22Rv1 (cell line): Measurements from ENCODE around the gene LEMD1.

Source experiments
- H3K27ac ChIP-seq: fragments of 450-650 bp; 2 replicates; pipeline ENCODE4 v1.5.1; 2017
- ZFX ChIP-seq: fragments of 450-650 bp; IDR thresholded peaks from 2 replicates; pipeline ENCODE4 v1.6.1; 2017; ENCODE audit warnings: antibody characterized with exemption, borderline replicate concordance
- TF ChIP-seq, protein P1 (sequence below): fragments of 450-650 bp; IDR thresholded peaks from 2 replicates; pipeline ENCODE4 v1.5.1; 2017; ENCODE audit warnings: mild to moderate bottlenecking

The LEMD1 gene

DNA sequence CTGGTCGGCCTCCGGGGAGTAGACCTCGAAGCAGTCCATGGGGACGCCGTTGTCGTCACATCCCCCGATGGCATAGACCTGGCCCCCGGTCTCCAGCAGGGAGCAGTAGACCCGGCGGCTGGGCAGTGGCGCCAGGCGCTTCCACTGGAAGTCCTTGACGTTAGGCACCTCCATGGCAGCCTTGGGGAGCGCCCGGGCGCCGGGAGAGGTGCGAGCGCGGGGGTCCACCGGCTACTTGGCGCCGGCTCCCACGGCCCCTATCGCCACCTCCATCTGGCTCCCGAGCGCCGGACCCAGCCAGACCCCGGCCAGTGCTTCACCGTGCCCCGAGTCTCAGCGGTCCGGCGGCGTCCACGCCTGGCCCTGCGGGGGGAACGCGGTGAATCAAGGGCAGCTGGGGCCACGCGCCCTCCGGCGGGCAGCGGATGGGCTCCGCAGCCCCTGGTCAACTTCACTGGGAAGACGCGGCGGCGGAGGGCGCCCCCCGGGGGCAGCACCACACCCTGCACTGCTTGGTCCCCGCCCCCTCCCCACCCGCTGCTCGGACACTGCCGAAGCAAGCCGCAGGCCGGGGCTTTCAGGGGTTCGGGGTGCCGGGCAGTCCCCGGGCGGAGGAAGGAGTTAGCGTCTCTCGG is 78.3 kb downstream of the LEMD1 start:
- TF ChIP-seq, protein P1, sequence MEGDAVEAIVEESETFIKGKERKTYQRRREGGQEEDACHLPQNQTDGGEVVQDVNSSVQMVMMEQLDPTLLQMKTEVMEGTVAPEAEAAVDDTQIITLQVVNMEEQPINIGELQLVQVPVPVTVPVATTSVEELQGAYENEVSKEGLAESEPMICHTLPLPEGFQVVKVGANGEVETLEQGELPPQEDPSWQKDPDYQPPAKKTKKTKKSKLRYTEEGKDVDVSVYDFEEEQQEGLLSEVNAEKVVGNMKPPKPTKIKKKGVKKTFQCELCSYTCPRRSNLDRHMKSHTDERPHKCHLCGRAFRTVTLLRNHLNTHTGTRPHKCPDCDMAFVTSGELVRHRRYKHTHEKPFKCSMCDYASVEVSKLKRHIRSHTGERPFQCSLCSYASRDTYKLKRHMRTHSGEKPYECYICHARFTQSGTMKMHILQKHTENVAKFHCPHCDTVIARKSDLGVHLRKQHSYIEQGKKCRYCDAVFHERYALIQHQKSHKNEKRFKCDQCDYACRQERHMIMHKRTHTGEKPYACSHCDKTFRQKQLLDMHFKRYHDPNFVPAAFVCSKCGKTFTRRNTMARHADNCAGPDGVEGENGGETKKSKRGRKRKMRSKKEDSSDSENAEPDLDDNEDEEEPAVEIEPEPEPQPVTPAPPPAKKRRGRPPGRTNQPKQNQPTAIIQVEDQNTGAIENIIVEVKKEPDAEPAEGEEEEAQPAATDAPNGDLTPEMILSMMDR, result peak; percentile 68
- TF ChIP-seq ZFX, result no peak
- no peak overlapping the region for H3K27ac ChIP-seq

DNA sequence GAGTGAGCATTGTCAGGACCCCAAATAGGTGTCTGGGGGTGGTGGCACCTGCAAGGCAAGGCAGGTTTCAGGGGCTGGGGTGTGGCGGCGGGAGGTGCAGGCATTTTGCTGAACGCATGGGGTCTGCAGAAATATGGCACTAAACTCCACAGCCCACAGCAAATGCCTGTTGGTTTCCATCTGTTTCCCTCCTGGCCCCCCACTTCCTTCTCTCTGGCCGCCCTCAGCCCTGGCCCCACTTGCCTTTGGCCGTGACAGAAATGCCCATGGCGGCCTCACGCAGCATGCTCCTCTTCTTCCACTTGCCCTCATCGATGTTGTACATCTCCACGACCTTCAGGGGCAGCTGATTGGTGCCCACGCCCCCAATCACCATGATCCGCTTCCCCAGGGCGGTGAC is 78.9 kb downstream of the LEMD1 start:
- TF ChIP-seq ZFX, result no peak
- TF ChIP-seq, protein P1, result no peak
- no peak overlapping the region for H3K27ac ChIP-seq

- no peak overlapping the region for H3K27ac ChIP-seq
- no peak for TF ChIP-seq ZFX
- TF ChIP-seq, protein P1, result no peak
Measured at GRCh38 chr1:205340676-205341075, 81.2 kb downstream of the LEMD1 start.

DNA sequence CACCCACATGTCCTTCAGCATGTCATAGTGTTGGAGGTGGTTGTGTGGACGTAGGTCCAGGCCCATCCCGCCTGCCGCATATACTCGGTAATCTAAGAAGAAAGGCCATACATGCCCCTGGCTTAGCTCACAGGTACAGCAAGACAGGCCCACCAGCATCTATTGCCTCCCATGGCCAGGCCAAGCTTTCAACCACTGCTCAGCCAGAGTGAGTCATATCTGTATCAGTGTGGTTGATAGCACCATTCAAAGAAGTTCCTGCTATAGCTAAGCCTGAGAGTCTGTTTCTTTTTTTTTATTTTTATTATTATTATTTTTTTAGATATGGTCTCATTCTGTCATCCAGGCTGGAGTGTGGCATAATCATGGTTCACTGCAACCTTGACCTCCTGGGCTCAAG is 82.1 kb downstream of the LEMD1 start:
- TF ChIP-seq, protein P1, result no peak
- no peak for TF ChIP-seq ZFX
- no peak overlapping the region for H3K27ac ChIP-seq

GRCh38 chr1:205339197-205339702 is 82.6 kb downstream of the LEMD1 start:
- no peak overlapping the region for H3K27ac ChIP-seq
- TF ChIP-seq, protein P1, result no peak
- TF ChIP-seq ZFX, result no peak

DNA sequence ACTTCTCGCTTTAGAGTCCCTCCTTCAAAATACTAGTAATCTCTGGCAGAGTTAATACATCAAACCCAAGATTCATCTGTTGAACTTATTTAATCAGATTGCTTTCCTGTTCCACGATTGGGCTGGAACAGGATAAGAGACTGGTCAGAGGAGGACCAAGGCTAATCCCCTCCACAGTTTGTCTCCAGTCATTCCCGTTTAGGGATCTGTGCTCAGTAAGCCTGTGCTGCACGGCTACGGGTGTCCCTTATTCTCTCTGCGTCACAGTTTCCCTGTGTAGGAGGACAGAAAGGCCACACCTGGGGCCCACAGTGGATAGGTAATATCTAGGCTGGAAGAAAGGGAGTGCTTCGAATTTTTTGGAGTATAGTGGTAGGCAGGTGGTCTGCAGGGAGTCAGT is 83.8 kb downstream of the LEMD1 start:
- H3K27ac ChIP-seq, result no peak overlapping the region
- TF ChIP-seq, protein P1, result no peak
- TF ChIP-seq ZFX, result no peak

DNA sequence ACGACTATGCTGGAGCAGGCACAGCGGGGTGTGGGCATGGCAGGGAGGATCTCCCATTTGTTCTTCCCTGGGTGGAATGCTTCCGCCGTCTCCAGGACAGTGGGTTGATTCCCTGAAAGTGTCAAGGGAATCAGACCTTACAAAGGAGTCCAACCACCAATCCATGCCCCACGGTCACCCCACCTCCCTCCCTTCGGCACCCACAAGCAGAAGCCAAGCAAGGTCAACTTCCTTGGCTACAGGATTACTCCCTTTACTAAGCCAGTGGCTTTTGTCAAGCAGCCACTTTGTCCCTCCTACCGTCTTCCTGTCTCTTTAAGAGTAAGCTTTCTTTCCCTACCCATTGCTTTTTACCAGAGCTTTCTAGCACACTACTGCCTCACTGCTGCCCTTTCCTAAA is 84.4 kb downstream of the LEMD1 start:
- no peak overlapping the region for H3K27ac ChIP-seq
- TF ChIP-seq ZFX, result no peak
- TF ChIP-seq, protein P1, result no peak
